ENCODE data around the gene TMEM80. TPM values are rescaled to one million over a fixed set of nuclear protein-coding genes. Genes with fewer than 3 reads are reported as not detected.
A peak's percentile ranks its signal among the peaks of the same experiment; 100 is the strongest.

Gene TMEM80
- total and polyA plus RNA-seq, 9 of the 15 experiments (the other 6 are each of a cell fraction or from before 2014, with no cell fraction given): 5.1 to 30.1 (median 12.4) TPM

DNA sequence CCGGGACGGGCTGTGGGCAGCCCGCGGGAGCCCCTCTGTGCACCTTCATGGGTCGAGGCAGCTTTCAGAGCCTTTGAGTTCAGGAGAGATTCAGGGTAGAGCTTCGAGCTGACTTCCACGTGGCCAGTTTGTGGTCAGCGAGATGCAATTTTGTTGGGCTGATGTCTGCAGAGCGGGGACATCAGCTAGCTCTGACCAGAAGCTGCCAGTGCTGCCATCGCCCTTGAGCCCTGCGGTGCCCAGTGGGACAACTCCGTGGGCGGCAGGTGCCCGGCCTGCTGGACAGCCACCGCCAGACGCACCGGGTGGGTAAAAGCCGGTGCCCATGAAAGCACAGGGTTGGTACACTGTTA is 52.4 kb downstream of the TMEM80 start (continued):
- no peak for TF ChIP-seq PRPF4 (IDR thresholded peaks at IDR 0.05; ENCODE audit: insufficient read depth, low read depth, low read length, poor library complexity, severe bottlenecking)
- no peak for TF ChIP-seq NR2C2 (CRISPR knock-in tag; IDR thresholded peaks at IDR 0.05)
- no peak for TF ChIP-seq NR2C2 (tag; IDR thresholded peaks at IDR 0.05)
- no peak for TF ChIP-seq ARHGAP35 (IDR thresholded peaks at IDR 0.05; ENCODE audit: partially characterized antibody)
- TF ChIP-seq FOXK2 (conservative IDR thresholded peaks at IDR 0.05 in 1 of 2, IDR thresholded peaks at IDR 0.05 in 1 of 2; ENCODE audit: low read depth in 2 of 2): no peak
- TF ChIP-seq SNIP1 (IDR thresholded peaks at IDR 0.05; ENCODE audit: low read depth): no peak
- TF ChIP-seq ILF3 (IDR thresholded peaks at IDR 0.05; ENCODE audit: borderline replicate concordance): no peak
- no peak for TF ChIP-seq ZNF311 (CRISPR knock-in tag; IDR thresholded peaks at IDR 0.05)
- no peak for TF ChIP-seq KAT7 (CRISPR knock-in tag; IDR thresholded peaks at IDR 0.05; ENCODE audit: borderline replicate concordance)
- TF ChIP-seq HDAC8 (tag; IDR thresholded peaks at IDR 0.05): peak; percentile 65
- TF ChIP-seq ZNF174 (CRISPR knock-in tag; IDR thresholded peaks at IDR 0.05): no peak
- TF ChIP-seq, protein P1, sequence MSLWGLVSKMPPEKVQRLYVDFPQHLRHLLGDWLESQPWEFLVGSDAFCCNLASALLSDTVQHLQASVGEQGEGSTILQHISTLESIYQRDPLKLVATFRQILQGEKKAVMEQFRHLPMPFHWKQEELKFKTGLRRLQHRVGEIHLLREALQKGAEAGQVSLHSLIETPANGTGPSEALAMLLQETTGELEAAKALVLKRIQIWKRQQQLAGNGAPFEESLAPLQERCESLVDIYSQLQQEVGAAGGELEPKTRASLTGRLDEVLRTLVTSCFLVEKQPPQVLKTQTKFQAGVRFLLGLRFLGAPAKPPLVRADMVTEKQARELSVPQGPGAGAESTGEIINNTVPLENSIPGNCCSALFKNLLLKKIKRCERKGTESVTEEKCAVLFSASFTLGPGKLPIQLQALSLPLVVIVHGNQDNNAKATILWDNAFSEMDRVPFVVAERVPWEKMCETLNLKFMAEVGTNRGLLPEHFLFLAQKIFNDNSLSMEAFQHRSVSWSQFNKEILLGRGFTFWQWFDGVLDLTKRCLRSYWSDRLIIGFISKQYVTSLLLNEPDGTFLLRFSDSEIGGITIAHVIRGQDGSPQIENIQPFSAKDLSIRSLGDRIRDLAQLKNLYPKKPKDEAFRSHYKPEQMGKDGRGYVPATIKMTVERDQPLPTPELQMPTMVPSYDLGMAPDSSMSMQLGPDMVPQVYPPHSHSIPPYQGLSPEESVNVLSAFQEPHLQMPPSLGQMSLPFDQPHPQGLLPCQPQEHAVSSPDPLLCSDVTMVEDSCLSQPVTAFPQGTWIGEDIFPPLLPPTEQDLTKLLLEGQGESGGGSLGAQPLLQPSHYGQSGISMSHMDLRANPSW (CRISPR knock-in tag; IDR thresholded peaks at IDR 0.05): no peak
- TF ChIP-seq, protein P2, sequence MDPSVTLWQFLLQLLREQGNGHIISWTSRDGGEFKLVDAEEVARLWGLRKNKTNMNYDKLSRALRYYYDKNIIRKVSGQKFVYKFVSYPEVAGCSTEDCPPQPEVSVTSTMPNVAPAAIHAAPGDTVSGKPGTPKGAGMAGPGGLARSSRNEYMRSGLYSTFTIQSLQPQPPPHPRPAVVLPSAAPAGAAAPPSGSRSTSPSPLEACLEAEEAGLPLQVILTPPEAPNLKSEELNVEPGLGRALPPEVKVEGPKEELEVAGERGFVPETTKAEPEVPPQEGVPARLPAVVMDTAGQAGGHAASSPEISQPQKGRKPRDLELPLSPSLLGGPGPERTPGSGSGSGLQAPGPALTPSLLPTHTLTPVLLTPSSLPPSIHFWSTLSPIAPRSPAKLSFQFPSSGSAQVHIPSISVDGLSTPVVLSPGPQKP (CRISPR knock-in tag; IDR thresholded peaks at IDR 0.05): no peak
- TF ChIP-seq NCOA4 (IDR thresholded peaks at IDR 0.05; ENCODE audit: partially characterized antibody): no peak
- TF ChIP-seq ZNF436 (CRISPR knock-in tag; IDR thresholded peaks at IDR 0.05): no peak
- TF ChIP-seq, protein P3, sequence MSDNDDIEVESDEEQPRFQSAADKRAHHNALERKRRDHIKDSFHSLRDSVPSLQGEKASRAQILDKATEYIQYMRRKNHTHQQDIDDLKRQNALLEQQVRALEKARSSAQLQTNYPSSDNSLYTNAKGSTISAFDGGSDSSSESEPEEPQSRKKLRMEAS (CRISPR knock-in tag; IDR thresholded peaks at IDR 0.05): peak; percentile 71
- no peak for TF ChIP-seq DACH1 (IDR thresholded peaks at IDR 0.05; ENCODE audit: partially characterized antibody)
- TF ChIP-seq ZFP36 (IDR thresholded peaks at IDR 0.05; ENCODE audit: low read depth, low read length, partially characterized antibody): no peak
- no peak for TF ChIP-seq ZBED1 (IDR thresholded peaks at IDR 0.05)
- TF ChIP-seq, protein P4, sequence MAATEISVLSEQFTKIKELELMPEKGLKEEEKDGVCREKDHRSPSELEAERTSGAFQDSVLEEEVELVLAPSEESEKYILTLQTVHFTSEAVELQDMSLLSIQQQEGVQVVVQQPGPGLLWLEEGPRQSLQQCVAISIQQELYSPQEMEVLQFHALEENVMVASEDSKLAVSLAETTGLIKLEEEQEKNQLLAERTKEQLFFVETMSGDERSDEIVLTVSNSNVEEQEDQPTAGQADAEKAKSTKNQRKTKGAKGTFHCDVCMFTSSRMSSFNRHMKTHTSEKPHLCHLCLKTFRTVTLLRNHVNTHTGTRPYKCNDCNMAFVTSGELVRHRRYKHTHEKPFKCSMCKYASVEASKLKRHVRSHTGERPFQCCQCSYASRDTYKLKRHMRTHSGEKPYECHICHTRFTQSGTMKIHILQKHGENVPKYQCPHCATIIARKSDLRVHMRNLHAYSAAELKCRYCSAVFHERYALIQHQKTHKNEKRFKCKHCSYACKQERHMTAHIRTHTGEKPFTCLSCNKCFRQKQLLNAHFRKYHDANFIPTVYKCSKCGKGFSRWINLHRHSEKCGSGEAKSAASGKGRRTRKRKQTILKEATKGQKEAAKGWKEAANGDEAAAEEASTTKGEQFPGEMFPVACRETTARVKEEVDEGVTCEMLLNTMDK (IDR thresholded peaks at IDR 0.05; ENCODE audit: borderline replicate concordance, insufficient read depth, low read depth, low read length, poor library complexity, severe bottlenecking): no peak
- TF ChIP-seq DMBX1 (CRISPR knock-in tag; IDR thresholded peaks at IDR 0.05; ENCODE audit: borderline replicate concordance): peak; percentile 34; the same call in 1 of the 2 replicates
- TF ChIP-seq EGR1 (conservative IDR thresholded peaks at IDR 0.05): no peak
- no peak for TF ChIP-seq SP2 (IDR thresholded peaks at IDR 0.05; ENCODE audit: extremely low read depth, low read depth, low read length, poor library complexity, severe bottlenecking)
